HepG2 (cell line): ENCODE measurements around the gene RNF208. TPM values are rescaled to one million over a fixed set of nuclear protein-coding genes. Genes with fewer than 3 reads are reported as not detected.
"Not testable (repeated sequence)": the region's sequence is repeated elsewhere in the genome, so short reads cannot be mapped to it uniquely, and the experiment has no call there.

Source experiments
- ATAC-seq: fragments of 200-7000 bp; cut with Tn5 transposase; 3 replicates; pipeline ENCODE4 v1.9.1; 2020; ENCODE audit warnings: mild to moderate bottlenecking, moderate library complexity
- BruUV-seq: library from RNA; stranded (reverse); fragments of 400-500 nt; replicated peaks from 2 replicates; lab custom pipeline; 2021; lab: Mats Ljungman, UMichigan
- CTCF ChIA-PET: fragments of 300-600 bp; formaldehyde crosslinking; extraction: SDS; loops from one replicate; lab custom pipeline; 2021; ENCODE audit warnings: low total read pairs, inconsistent platforms, low intra/inter-chr PET ratio; lab: Yijun Ruan, JAX
- POLR2A ChIA-PET: fragments of 350-600 bp; sonication (Branson Sonifier 250); formaldehyde crosslinking; loops from one replicate; lab custom pipeline; 2020; ENCODE audit warnings: antibody characterized with exemption, inconsistent platforms; lab: Yijun Ruan, JAX
- DNase-seq: peaks from one replicate; pipeline ENCODE4 v3.0.0-alpha.2; 2015; ENCODE audit warnings: low spot score
- FAIRE-seq: peaks from 3 replicates; lab custom pipeline; 2011; peaks lifted over from hg19 to GRCh38; lab: Jason Lieb, UNC
- H2AFZ ChIP-seq: one replicate; pipeline ENCODE4 v1.6.1; 2011; ENCODE audit warnings: low read length, inconsistent platforms
- H3K27ac ChIP-seq: fragments of 300-600 bp; 3 replicates; pipeline ENCODE4 v1.8.0; 2011; ENCODE audit warnings: mixed run types, mild to moderate bottlenecking, mixed read lengths, low read length, inconsistent platforms; ENCODE audit not compliant: insufficient read depth; ENCODE audit errors: extremely low read length
- H3K27me3 ChIP-seq, 2 experiments: fragments of 200-600 bp in 1 of 2; 2 replicates in 1 of 2; 3 replicates in 1 of 2; pipeline versions ENCODE4 v1.6.0 to v1.8.0; 2011; ENCODE audit warnings: low read length in 2 of 2, mild to moderate bottlenecking in 2 of 2, moderate library complexity in 2 of 2, inconsistent platforms in 1 of 2; ENCODE audit not compliant: insufficient read depth in 2 of 2, control insufficient read depth in 1 of 2
- H3K36me3 ChIP-seq, 2 experiments: fragments of 200-600 bp in 1 of 2; replicated peaks in 1 of 2; 2 replicates in 1 of 2; 3 replicates in 1 of 2; pipeline versions ENCODE4 v1.5.1 to v1.8.0; 2011; ENCODE audit warnings: low read length in 2 of 2, inconsistent platforms in 1 of 2; ENCODE audit not compliant: insufficient read depth in 2 of 2, control insufficient read depth in 1 of 2
- H3K4me1 ChIP-seq: 2 replicates; pipeline ENCODE4 v1.5.1; 2012; ENCODE audit warnings: low read length, inconsistent platforms; ENCODE audit not compliant: insufficient read depth
- H3K4me2 ChIP-seq: 2 replicates; pipeline ENCODE4 v1.6.0; 2011; ENCODE audit warnings: low read depth, low read length, inconsistent platforms
- H3K4me3 ChIP-seq, 3 experiments: fragments of 200-600 bp in 1 of 3; sonication (generic), shearing (Covaris generic) in 1 of 3; replicated peaks in 1 of 3; 2 replicates each; pipeline ENCODE4 v1.5.1; 2011 to 2016; ENCODE audit warnings: low read length in 3 of 3, inconsistent platforms in 2 of 3, low read depth in 2 of 3, mild to moderate bottlenecking in 2 of 3, control low read depth in 1 of 3, mixed read lengths in 1 of 3; ENCODE audit not compliant: insufficient read depth in 1 of 3
- H3K79me2 ChIP-seq: one replicate; pipeline ENCODE4 v1.6.1; 2011; ENCODE audit warnings: low read length, inconsistent platforms; ENCODE audit not compliant: insufficient read depth
- H3K9ac ChIP-seq: 2 replicates; pipeline ENCODE4 v1.6.0; 2011; ENCODE audit warnings: mild to moderate bottlenecking, low read depth, low read length, inconsistent platforms; ENCODE audit not compliant: insufficient read depth
- H3K9me3 ChIP-seq: 2 replicates; pipeline ENCODE4 v1.5.1; 2012; ENCODE audit warnings: mild to moderate bottlenecking, low read length
- H4K20me1 ChIP-seq: 2 replicates; pipeline ENCODE4 v1.6.0; 2011; ENCODE audit warnings: inconsistent platforms, mild to moderate bottlenecking, low read length, moderate library complexity; ENCODE audit not compliant: insufficient read depth
- CEBPG ChIP-seq: IDR thresholded peaks from 2 replicates; pipeline ENCODE4 v1.6.1; 2016
- CREM ChIP-seq, 2 experiments: sonication (generic) in 1 of 2; formaldehyde crosslinking in 1 of 2; IDR thresholded peaks; 2 replicates each; pipeline versions ENCODE4 v1.4.0 to v1.6.1; 2016 to 2020; ENCODE audit warnings: antibody characterized with exemption in 1 of 2, mild to moderate bottlenecking in 1 of 2, missing genetic modification reagents in 1 of 2
- ZNF441 ChIP-seq: sonication (generic); formaldehyde crosslinking; IDR thresholded peaks from 2 replicates; pipeline ENCODE4 v1.7.0; 2021; ENCODE audit warnings: missing genetic modification reagents, borderline replicate concordance
- ZNF460 ChIP-seq: sonication (generic); formaldehyde crosslinking; IDR thresholded peaks from 2 replicates; pipeline ENCODE4 v1.5.1; 2020; ENCODE audit warnings: missing genetic modification reagents, mild to moderate bottlenecking, borderline replicate concordance
- WGBS: methylation state at CpG from one replicate; pipeline ENCODE4 v1.1.6; 2017; ENCODE audit warnings: low lambda C conversion rate; 5-methylcytosine and 5-hydroxymethylcytosine counted together
- in situ Hi-C: cut with HindIII; loops from 2 replicates; pipeline ENCODE4 v1.10.0; 2017; ENCODE audit warnings: low pct_unique_long_range_greater_than_20kb; ENCODE audit not compliant: extremely low pct_ligation_motif_present
- intact Hi-C: fragments of 100-400 bp; cut with micrococcal nuclease; formaldehyde crosslinking; loops from one replicate; pipeline ENCODE4 v1.10.0; 2022; ENCODE audit not compliant: unreplicated experiment
- polyA plus RNA-seq, 8 experiments: library from polyadenylated mRNA; depleted of rRNA in 3 of 8; stranded (reverse) in 7 of 8; unstranded in 1 of 8; fragments of >200 nt; fragmentation: Illumina TruSeq in 4 of 8; extraction: Trizol in 4 of 8; gene quantifications; 2 replicates each; pipeline versions ENCODE4 v1.2.1 to v1.2.3, GENCODE V29; 2011 to 2016; ENCODE audit warnings: low read depth in 4 of 8, missing spikeins in 1 of 8, mixed read lengths in 1 of 8; ENCODE audit not compliant: insufficient read depth in 1 of 8
- total RNA-seq, 5 experiments: library from RNA; depleted of rRNA; stranded (reverse); fragments of >200 nt; fragmentation: Illumina TruSeq; extraction: Trizol; gene quantifications; 2 replicates each; pipeline ENCODE4 v1.2.3, GENCODE V29; 2016; ENCODE audit warnings: low read depth in 1 of 5

RNF208 gene
- total and polyA plus RNA-seq, 2 of the 13 experiments (the other 11 are each of a cell fraction or from before 2014, with no cell fraction given), result 1.6 to 2.1 TPM

GRCh38 chr9:137239541-137240200 lies 17.6 kb upstream of the RNF208 start:
- not testable (repeated sequence) for DNase-seq; TF ChIP-seq CREM (CRISPR knock-in tag; IDR thresholded peaks at IDR 0.05)
- H3K4me3 ChIP-seq, result peak overlapping the region; percentile 74 to 78 (median 78)
- TF ChIP-seq CEBPG (0 out of 2 replicates have a peak, but pooled peaks have one; percentile 9), ZNF441 (CRISPR knock-in tag) (peak; percentile 50; the same call in 1 of the 2 replicates), CREM (IDR thresholded peaks at IDR 0.05) (0 out of 2 replicates have a peak, but pooled peaks have one; percentile 16), ZNF460 (peak; percentile 91)
- TF ChIP-seq, all 625 proteins: peak for 4; not testable (repeated sequence) for 621
- BruUV-seq, H3K27me3 ChIP-seq, H2AFZ ChIP-seq, FAIRE-seq, intact Hi-C loops, ATAC-seq, H3K9me3 ChIP-seq, CTCF ChIA-PET, in situ Hi-C loops: not testable (repeated sequence)
- POLR2A ChIA-PET, result interaction anchor here (1.1 to 7.7 kb wide), 20 partner anchors 10 to 439 kb away, joined by 3 to 317 read pairs (median 12); partner anchors contain the start of genes MAN1B1, NELFB, RNF208 and RNF224
- 24% methylated on average over 27 of the region's 27 CpGs for WGBS
- peak overlapping the region; percentile 86 for H3K9ac ChIP-seq
- peaks cover 27% of the 10 kb centered on the region for H4K20me1 ChIP-seq
- peak overlapping the region; percentile 96 for H3K27ac ChIP-seq
- H3K4me1 ChIP-seq, result peaks cover 68% of the 10 kb centered on the region
- peaks cover 4 to 19% of the 10 kb centered on the region in 2 experiments; a peak in 4 of 5 replicates for H3K36me3 ChIP-seq
- H3K4me2 ChIP-seq, result peak overlapping the region; percentile 85
- H3K79me2 ChIP-seq, result peaks cover 37% of the 10 kb centered on the region
